Sigmoid colon (tissue), 4 donors: ENCODE data around the gene MIGA2.

ENCODE experiments used
- POLR2A ChIP-seq, 2 donors: fragments of 450-650 bp; IDR thresholded peaks; one replicate each; pipeline ENCODE4 v1.6.1; 2016; ENCODE audit warnings: antibody characterized with exemption in 2 of 2, mild to moderate bottlenecking in 2 of 2, moderate library complexity in 2 of 2
- POLR2AphosphoS5 ChIP-seq, 4 donors: sonication (generic); formaldehyde crosslinking; IDR thresholded peaks; one replicate each; pipeline ENCODE4 v1.6.1; 2017; ENCODE audit warnings: antibody characterized with exemption in 4 of 4
- TF ChIP-seq, protein P1 (sequence below), 4 experiments: fragments of 450-650 bp in 3 of 4; fragments of 200-600 bp in 1 of 4; IDR thresholded peaks; one replicate each; pipeline ENCODE4 v1.5.1; 2016 to 2019; ENCODE audit warnings: antibody characterized with exemption in 4 of 4, mild to moderate bottlenecking in 3 of 4, moderate library complexity in 2 of 4

DNA sequence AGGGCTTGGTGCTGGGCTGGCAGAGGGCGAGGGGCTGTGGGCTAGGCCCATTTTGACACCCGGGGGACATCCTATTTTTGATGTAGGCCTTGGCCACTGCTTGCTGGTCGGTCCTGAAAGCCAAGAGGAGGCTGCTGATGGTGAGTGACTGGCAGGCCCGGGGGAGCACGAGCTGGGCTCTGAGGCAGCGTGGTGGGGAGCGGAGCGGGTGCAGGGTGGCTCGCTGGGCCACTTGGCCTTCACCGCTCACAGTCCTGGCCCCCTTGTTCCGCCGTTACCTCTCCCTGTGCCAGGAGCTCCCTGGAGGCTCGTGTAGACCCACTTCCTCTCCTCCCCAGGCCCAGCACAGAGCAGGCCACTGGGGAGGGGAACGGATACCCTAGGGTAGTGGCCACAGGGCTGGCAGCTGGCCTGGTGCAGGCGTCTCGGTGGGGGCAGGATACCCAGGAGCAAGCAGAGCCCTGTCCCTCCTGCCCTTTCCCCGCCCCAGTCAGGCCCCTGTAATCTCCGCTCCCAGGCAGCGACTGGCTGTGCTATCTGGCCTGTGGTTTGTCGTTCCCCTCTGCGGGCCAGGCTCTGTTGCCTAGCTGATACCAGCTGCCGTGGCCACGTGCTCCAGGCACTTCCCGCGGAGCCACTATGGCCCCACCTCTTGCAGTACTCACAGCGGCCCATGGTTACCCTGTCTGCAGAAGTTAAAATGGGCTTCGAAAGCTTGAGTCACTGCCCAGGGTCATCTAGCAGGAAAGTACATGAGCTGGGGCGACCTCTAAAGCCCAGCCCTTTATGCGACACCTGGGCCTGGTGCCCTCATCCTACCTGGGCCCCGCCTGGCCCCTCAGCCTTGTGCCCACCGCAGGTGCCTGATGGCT, 32.8 kb downstream of the MIGA2 start:
- TF ChIP-seq POLR2A (IDR thresholded peaks at IDR 0.05) (no peak), POLR2AphosphoS5 (IDR thresholded peaks at IDR 0.05) (no peak)
- TF ChIP-seq, protein P1, sequence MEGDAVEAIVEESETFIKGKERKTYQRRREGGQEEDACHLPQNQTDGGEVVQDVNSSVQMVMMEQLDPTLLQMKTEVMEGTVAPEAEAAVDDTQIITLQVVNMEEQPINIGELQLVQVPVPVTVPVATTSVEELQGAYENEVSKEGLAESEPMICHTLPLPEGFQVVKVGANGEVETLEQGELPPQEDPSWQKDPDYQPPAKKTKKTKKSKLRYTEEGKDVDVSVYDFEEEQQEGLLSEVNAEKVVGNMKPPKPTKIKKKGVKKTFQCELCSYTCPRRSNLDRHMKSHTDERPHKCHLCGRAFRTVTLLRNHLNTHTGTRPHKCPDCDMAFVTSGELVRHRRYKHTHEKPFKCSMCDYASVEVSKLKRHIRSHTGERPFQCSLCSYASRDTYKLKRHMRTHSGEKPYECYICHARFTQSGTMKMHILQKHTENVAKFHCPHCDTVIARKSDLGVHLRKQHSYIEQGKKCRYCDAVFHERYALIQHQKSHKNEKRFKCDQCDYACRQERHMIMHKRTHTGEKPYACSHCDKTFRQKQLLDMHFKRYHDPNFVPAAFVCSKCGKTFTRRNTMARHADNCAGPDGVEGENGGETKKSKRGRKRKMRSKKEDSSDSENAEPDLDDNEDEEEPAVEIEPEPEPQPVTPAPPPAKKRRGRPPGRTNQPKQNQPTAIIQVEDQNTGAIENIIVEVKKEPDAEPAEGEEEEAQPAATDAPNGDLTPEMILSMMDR (IDR thresholded peaks at IDR 0.05) = no peak
